Measurements from ENCODE around the gene CXCR5.

The CXCR5 gene

GRCh38 chr11:118899706-118900360, 16.1 kb downstream of the CXCR5 start:
- DNase-seq, result no peak

GRCh38 chr11:118900535-118901384, 17.1 kb downstream of the CXCR5 start:
- DNase-seq, result no peak

GRCh38 chr11:118901494-118902335, 18.0 kb downstream of the CXCR5 start:
- DNase-seq, result no peak

DNA sequence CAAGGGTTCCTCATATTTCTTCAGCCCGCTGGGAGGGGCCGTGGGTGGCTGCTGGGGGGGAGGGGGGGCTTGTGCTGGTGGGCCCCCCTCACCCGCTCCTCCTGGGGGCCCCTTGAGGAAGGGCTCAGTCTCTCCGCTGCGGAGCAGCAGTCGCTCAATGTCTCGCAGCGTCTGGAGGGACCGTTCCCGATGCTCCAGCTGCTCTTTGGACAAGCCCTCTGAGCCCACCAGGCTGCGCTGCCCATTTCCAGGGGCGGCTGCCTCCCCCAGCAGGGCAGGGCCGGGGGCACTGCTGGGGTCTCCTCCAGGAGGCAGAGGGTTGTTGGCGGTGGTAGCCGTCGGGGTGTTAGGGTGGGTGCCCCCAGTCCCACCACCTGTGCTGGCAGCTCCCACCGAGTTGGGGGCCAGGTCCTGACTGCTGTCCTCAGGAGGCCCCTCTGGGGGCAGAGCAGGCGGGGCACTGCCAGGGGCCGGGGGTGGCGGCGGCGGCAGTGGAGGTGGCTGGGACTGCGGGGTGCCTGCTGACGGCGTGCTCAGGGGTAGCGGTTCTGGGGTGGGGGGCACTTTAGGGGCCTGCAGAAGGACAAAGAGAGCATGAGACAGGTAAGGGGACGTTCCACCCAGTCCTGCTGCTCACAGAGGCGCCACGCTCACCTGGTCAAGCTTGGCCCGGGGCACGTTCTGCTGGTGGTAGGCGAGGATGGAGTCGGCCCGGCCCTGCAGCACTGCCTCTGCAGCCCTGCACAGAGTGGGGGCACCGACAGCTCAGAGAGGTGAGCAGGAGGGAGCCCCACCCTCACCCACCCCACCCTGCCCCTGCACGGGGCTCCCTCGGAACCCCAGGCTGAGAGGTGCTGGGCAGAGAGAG, 18.9 kb downstream of the CXCR5 start:
- no peak for DNase-seq

- no peak for DNase-seq
Measured at GRCh38 chr11:118903204-118904015, 19.7 kb downstream of the CXCR5 start.

DNA sequence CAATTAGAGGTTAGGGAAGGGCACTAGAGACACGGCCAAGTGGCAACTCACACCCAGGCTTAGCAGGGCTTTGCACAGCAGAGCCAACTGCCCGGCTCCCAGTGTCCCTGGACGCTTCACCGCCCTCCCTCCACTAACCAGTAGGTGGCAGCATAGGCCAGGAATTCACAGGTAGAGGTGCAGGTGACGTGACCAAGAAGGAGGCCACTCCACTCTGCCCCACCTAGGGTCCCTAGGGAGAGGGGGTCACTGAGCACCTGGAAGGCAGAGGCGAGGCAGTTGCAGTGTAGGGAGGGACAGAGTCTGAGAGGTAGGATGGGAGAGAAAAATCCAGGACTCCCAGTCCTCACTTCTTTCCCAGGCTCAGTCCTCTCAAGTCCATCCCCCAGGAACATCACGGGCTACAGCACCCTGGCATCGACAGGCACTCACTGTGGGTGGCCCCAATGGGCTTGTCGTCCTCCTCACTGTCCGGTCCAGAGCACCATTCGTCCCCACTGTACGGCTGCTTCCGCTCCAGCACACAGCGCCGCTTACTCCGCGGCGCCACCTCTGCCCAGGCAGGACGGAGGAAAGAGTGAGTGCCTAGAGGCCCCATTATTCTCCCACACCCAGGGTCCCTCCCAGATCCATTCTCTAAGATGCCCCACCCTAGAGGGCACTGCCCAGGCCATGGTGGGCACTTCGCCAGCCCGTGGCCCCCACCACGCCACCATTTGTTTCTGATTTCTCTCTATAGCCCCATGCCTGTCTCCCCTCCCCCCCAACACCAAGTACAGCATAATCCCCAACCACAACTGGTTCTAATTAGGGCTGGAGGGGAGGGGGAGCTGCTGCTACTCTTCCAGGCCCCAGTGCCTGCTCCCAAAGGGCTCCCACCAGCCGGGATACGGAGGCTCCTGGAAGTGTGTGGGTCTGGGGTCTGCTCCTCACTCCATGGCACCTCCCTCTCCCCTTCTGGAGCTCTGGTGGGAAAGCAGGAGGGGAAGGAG, 23.7 kb downstream of the CXCR5 start:
- DNase-seq, result no peak

- no peak for DNase-seq
Measured at GRCh38 chr11:118908264-118908663, 24.6 kb downstream of the CXCR5 start.

GRCh38 chr11:118908901-118909618, 25.4 kb downstream of the CXCR5 start:
- no peak for DNase-seq

DNA sequence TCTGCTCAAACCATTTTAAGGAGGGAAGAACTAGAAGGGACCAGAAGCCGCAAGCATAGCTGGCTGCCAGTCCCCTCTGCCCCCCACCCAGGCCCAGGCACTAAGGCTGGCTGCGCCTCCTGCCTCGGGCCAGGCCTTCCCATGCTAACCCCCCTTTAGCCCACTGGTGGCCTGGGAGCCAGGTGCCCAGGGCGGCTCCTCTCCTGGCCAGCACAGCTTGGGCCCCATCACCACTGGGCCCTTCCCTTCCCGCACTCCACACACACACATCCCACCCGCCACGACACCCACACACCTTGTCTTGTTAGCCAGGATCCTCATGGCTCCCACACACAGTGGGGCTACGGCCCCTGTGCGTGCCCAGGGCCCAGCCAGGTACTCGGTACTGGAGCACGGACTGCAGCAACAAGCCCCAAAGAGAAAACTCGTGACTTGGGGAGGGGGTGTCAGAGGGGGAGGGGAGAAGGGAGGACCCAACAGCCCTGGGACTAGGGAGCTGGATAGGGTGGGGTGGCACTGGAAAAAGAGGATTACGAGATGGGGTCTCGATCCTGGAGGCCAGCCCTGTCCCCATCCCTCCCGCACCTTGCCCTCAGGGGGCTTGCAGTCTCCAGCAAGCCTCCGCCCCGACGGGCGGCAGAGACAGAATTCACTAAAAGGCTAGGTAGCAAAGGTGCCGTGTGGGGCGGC, 26.1 kb downstream of the CXCR5 start:
- DNase-seq, result no peak

- no peak for DNase-seq
Measured at GRCh38 chr11:118910309-118911112, 26.8 kb downstream of the CXCR5 start.

GRCh38 chr11:118911113-118911879, 27.6 kb downstream of the CXCR5 start:
- no peak for DNase-seq

DNA sequence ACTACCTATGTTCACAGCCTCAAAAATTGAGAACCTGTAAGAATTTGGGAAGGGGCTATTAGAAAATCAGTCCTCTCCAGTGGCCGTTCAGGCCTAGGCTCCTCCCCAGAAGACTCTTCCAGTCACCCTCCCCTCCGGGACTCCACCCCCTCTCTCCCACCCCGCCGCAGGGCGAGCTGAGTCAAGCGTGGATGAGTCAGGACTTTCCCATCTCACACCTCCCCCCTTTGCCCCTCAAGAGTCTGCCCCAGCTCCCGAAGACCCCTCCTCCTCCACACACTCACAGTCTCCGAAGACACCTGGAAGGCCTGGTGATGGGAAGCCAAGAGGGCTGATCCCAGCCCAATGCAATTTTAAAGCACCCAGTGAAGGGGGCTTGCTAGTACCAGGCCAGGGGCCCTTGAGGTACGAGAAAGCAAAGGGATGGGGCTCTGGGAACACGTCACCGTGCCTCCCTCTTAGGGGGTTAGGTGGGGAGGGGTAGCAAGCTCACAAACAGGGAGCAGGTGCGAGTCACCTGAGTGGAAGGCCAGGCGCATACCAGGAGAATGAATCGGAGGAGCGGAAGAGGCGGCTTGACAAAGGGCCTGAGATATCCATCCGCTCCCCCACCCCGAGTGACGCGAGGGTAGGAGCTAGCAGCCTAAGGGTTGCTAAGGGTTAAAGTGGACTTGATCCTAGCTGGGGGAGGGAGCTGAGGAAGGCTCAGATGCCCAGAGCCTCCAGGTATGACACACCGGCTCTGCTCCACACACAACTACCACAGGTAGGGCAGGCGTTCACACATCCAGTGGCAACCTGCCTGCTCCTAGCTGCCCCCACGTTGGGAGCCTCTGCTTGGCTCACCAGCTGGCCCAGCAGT, 28.4 kb downstream of the CXCR5 start:
- DNase-seq, result no peak

DNA sequence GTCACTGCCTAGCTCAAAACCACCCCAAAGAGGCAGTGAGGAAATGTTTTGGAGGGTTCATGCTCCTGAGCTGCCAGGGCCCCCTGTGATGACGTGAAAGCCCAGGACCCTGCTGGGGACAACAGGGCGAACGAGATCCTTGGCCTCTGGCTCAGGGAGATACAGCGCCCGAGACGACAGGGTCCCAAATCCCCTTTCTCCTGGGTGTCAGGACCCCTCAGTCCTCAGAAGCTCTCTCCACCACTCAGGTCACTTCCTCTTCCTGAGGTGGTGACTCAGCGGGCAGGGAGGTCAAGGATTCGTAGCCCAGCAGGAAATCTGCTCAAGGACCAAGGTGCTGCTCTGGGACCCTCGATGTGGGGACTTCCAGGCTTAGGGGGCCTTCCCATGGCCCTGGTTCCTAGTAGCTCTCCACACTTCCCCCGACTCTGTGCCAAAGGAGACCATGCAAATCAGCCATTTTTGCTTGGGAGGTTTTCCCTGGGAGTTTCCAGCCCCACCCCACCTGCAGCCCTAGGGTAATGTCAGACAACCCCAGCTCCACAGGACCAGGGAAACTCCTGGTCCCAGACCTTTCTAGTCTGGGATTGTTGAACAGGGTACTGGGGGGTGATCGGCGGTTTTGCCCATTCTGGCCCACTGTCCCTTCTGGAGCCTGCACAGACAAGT, 29.2 kb downstream of the CXCR5 start:
- DNase-seq, result no peak

GRCh38 chr11:118913411-118914125, 29.9 kb downstream of the CXCR5 start:
- no peak for DNase-seq

Data from SIG-M5 (cell line).